ENCODE data around the gene SRXN1. TPM values are rescaled to one million over a fixed set of nuclear protein-coding genes. Genes with fewer than 3 reads are reported as not detected.

The SRXN1 gene
- total and polyA plus RNA-seq, 9 of the 15 experiments (the other 6 are each of a cell fraction or from before 2014, with no cell fraction given) = 6.8 to 36.4 (median 21.6) TPM

GRCh38 chr20:653590-654416, 803 bp upstream of the SRXN1 start (continued):
- no peak for TF ChIP-seq CUX1 (CRISPR knock-in tag; IDR thresholded peaks at IDR 0.05)
- TF ChIP-seq FOXM1 (IDR thresholded peaks at IDR 0.05; ENCODE audit: low read depth) = 0 out of 2 replicates have a peak, but pooled peaks have one; percentile 31
- no peak for TF ChIP-seq FOXM1 (CRISPR knock-in tag; IDR thresholded peaks at IDR 0.05; ENCODE audit: low read depth)
- no peak for TF ChIP-seq SNIP1 (IDR thresholded peaks at IDR 0.05; ENCODE audit: low read depth)
- TF ChIP-seq TRIM24 (IDR thresholded peaks at IDR 0.05) = no peak
- TF ChIP-seq, protein P1, sequence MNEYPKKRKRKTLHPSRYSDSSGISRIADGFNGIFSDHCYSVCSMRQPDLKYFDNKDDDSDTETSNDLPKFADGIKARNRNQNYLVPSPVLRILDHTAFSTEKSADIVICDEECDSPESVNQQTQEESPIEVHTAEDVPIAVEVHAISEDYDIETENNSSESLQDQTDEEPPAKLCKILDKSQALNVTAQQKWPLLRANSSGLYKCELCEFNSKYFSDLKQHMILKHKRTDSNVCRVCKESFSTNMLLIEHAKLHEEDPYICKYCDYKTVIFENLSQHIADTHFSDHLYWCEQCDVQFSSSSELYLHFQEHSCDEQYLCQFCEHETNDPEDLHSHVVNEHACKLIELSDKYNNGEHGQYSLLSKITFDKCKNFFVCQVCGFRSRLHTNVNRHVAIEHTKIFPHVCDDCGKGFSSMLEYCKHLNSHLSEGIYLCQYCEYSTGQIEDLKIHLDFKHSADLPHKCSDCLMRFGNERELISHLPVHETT (CRISPR knock-in tag; conservative IDR thresholded peaks at IDR 0.05 in 1 of 2, IDR thresholded peaks at IDR 0.05 in 1 of 2) = no peak
- TF ChIP-seq, protein P2, sequence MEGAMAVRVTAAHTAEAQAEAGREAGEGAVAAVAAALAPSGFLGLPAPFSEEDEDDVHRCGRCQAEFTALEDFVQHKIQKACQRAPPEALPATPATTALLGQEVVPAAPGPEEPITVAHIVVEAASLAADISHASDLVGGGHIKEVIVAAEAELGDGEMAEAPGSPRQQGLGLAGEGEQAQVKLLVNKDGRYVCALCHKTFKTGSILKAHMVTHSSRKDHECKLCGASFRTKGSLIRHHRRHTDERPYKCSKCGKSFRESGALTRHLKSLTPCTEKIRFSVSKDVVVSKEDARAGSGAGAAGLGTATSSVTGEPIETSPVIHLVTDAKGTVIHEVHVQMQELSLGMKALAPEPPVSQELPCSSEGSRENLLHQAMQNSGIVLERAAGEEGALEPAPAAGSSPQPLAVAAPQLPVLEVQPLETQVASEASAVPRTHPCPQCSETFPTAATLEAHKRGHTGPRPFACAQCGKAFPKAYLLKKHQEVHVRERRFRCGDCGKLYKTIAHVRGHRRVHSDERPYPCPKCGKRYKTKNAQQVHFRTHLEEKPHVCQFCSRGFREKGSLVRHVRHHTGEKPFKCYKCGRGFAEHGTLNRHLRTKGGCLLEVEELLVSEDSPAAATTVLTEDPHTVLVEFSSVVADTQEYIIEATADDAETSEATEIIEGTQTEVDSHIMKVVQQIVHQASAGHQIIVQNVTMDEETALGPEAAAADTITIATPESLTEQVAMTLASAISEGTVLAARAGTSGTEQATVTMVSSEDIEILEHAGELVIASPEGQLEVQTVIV (CRISPR knock-in tag; IDR thresholded peaks at IDR 0.05; ENCODE audit: borderline replicate concordance) = no peak
- TF ChIP-seq HDGF (IDR thresholded peaks at IDR 0.05) = peak; percentile 82; the same call in 1 of the 2 replicates
- TF ChIP-seq BCLAF1 (IDR thresholded peaks at IDR 0.05; ENCODE audit: borderline replicate concordance in 1 of 2, control insufficient read depth in 1 of 2, low read depth in 2 of 2, low read length in 1 of 2) = no peak
- TF ChIP-seq E2F3 (CRISPR knock-in tag; IDR thresholded peaks at IDR 0.05) = no peak
- TF ChIP-seq, protein P3, sequence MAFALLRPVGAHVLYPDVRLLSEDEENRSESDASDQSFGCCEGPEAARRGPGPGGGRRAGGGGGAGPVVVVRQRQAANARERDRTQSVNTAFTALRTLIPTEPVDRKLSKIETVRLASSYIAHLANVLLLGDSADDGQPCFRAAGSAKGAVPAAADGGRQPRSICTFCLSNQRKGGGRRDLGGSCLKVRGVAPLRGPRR (CRISPR knock-in tag; IDR thresholded peaks at IDR 0.05) = no peak

Data from K562 (cell line).